OCI-LY7 (cell line): ENCODE data around the gene WLS. TPM values are rescaled to one million over a fixed set of nuclear protein-coding genes. Genes with fewer than 3 reads are reported as not detected.

Experiments used
- BruUV-seq: library from RNA; stranded (reverse); fragments of 400-500 nt; replicated peaks from 2 replicates; lab custom pipeline; 2021; lab: Mats Ljungman, UMichigan
- CTCF ChIA-PET: fragments of 300-600 bp; sonication (Branson Sonifier 250); formaldehyde crosslinking; loops from one replicate; lab custom pipeline; 2022; ENCODE audit warnings: antibody characterized with exemption; ENCODE audit not compliant: unreplicated experiment; lab: Charles Lee
- POLR2A ChIA-PET: fragments of 300-600 bp; sonication (Branson Sonifier 250); formaldehyde crosslinking; loops from one replicate; lab custom pipeline; 2022; ENCODE audit warnings: antibody characterized with exemption; lab: Charles Lee
- DNase-seq: peaks from one replicate; pipeline ENCODE4 v3.0.0-alpha.2; 2015; ENCODE audit warnings: low spot score
- H2AFZ ChIP-seq: fragments of 200-600 bp; sonication (generic), shearing (Covaris generic); 2 replicates; pipeline ENCODE4 v1.6.1; 2014; ENCODE audit warnings: mild to moderate bottlenecking, antibody characterized with exemption, low read length, moderate library complexity
- H3K27ac ChIP-seq: fragments of 200-600 bp; sonication (generic); 2 replicates; pipeline ENCODE4 v1.5.1; 2014; ENCODE audit warnings: mixed run types, low read depth, mild to moderate bottlenecking, moderate library complexity, low read length, inconsistent platforms; ENCODE audit not compliant: poor library complexity, severe bottlenecking
- H3K36me3 ChIP-seq: fragments of 200-600 bp; sonication (generic); 2 replicates; pipeline ENCODE4 v1.6.1; 2014; ENCODE audit warnings: mild to moderate bottlenecking, antibody characterized with exemption, low read length, moderate library complexity, mixed read lengths; ENCODE audit not compliant: insufficient read depth
- H3K4me1 ChIP-seq: fragments of 200-600 bp; sonication (generic); 2 replicates; pipeline ENCODE4 v1.5.1; 2014; ENCODE audit warnings: mild to moderate bottlenecking, low read length; ENCODE audit not compliant: insufficient read depth, poor library complexity, severe bottlenecking
- H3K4me2 ChIP-seq: fragments of 200-600 bp; sonication (generic); 2 replicates; pipeline ENCODE4 v1.6.1; 2014; ENCODE audit warnings: mild to moderate bottlenecking, low read length
- H3K4me3 ChIP-seq: fragments of 200-600 bp; sonication (generic); 2 replicates; pipeline ENCODE4 v1.5.1; 2014; ENCODE audit warnings: mild to moderate bottlenecking, low read depth, low read length; ENCODE audit not compliant: poor library complexity, severe bottlenecking
- H3K79me2 ChIP-seq: fragments of 200-600 bp; sonication (generic); 2 replicates; pipeline ENCODE4 v1.6.1; 2016; ENCODE audit warnings: low read depth, mild to moderate bottlenecking, low read length, moderate library complexity, mixed read lengths; ENCODE audit not compliant: insufficient read depth
- H3K9me2 ChIP-seq: fragments of 200-600 bp; sonication (generic); 2 replicates; pipeline ENCODE4 v1.6.1; 2016; ENCODE audit warnings: mild to moderate bottlenecking, low read length, mixed read lengths; ENCODE audit not compliant: insufficient read depth
- H3K9me3 ChIP-seq: fragments of 200-600 bp; sonication (generic); 2 replicates; pipeline ENCODE4 v1.6.1; 2014; ENCODE audit warnings: mild to moderate bottlenecking, mixed run types, low read length, mixed read lengths
- H4K20me1 ChIP-seq: fragments of 200-600 bp; sonication (generic); 2 replicates; pipeline ENCODE4 v1.6.1; 2014; ENCODE audit warnings: mild to moderate bottlenecking, antibody characterized with exemption, low read length, moderate library complexity, mixed read lengths; ENCODE audit not compliant: insufficient read depth
- EZH2phosphoT487 ChIP-seq: fragments of 200-600 bp; sonication (generic); IDR thresholded peaks from 2 replicates; pipeline ENCODE4 v1.6.1; 2018; ENCODE audit warnings: low read depth, borderline replicate concordance, mild to moderate bottlenecking, mixed run types, antibody characterized with exemption, low read length, moderate library complexity, mixed read lengths
- intact Hi-C: fragments of 100-400 bp; cut with micrococcal nuclease; formaldehyde crosslinking; loops from one replicate; pipeline ENCODE4 v1.10.0; 2022; ENCODE audit not compliant: unreplicated experiment
- total RNA-seq, 2 experiments: library from RNA; depleted of rRNA in 1 of 2; stranded (reverse); fragments of >200 nt in 1 of 2; shearing (Covaris generic) in 1 of 2; gene quantifications; 2 replicates each; pipeline ENCODE4 v1.2.3, GENCODE V29; 2014 to 2022
- TF ChIP-seq, protein P1 (sequence below): fragments of 200-600 bp; sonication (generic); conservative IDR thresholded peaks from 2 replicates; pipeline ENCODE4 v1.5.1; 2014; ENCODE audit warnings: mild to moderate bottlenecking, antibody characterized with exemption, low read length, moderate library complexity, mixed read lengths

Gene WLS
- total RNA-seq, 2 experiments from 2014 or later, result not detected

DNA sequence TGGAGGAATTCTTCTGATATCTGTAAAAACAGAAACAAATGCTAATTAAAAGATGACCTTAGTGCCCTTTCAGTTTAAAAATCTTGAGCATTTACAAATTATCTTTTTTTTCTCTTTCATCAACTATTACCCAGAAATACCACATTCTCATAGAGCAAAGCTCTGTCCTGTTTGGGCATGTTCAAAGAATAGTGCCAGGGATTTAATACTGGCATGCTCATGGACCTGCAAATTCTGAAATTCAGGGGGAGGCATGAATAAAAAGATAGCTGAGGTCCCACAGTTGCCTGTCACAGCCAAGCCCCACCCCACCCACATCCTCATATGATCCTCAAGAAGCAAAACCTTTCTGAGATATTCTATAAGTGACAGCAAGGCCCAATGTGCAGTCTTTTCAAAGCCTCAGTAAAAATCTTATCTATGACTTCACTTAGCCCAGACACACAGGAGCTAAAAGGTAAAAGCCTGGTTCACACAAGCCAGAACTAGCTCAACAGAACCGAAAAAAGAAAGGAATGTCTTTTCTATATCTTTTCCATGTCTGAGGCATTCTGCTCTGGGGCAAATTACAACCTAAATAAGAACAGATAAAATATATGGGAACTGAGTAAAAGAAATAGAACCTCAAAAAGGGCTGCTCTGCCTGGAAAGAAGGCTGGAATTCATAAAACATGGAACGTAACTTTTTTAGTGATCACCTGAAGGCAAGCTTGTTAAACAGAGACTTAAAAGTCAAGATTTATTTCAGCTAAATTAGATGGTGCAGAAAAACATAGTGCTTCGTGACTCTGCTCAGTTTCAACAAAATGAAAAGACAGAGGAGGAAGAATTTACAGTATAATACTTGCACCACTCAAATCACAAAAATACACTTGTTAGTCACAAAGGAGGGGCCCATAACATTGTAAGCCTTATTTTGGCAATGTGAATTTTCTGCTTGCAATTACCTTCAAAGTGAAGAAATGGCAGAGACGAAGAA is 11.0 kb downstream of the WLS start:
- CTCF ChIA-PET, result no interaction called here
- no peak for TF ChIP-seq EZH2phosphoT487
- TF ChIP-seq, protein P1, sequence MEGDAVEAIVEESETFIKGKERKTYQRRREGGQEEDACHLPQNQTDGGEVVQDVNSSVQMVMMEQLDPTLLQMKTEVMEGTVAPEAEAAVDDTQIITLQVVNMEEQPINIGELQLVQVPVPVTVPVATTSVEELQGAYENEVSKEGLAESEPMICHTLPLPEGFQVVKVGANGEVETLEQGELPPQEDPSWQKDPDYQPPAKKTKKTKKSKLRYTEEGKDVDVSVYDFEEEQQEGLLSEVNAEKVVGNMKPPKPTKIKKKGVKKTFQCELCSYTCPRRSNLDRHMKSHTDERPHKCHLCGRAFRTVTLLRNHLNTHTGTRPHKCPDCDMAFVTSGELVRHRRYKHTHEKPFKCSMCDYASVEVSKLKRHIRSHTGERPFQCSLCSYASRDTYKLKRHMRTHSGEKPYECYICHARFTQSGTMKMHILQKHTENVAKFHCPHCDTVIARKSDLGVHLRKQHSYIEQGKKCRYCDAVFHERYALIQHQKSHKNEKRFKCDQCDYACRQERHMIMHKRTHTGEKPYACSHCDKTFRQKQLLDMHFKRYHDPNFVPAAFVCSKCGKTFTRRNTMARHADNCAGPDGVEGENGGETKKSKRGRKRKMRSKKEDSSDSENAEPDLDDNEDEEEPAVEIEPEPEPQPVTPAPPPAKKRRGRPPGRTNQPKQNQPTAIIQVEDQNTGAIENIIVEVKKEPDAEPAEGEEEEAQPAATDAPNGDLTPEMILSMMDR, result no peak
- H3K79me2 ChIP-seq, result no peaks in the 10 kb centered on the region
- no peak overlapping the region for H2AFZ ChIP-seq
- no TSS peak for BruUV-seq
- H3K36me3 ChIP-seq, result no peaks in the 10 kb centered on the region
- H3K27ac ChIP-seq, result no peak overlapping the region
- DNase-seq, result no peak
- POLR2A ChIA-PET, result interaction anchor here (0.8 to 1.0 kb wide), 2 partner anchors 21 to 263 kb away, joined by 3 to 4 read pairs; no protein-coding TSS in a partner anchor
- no peaks in the 10 kb centered on the region for H3K9me3 ChIP-seq
- H3K4me2 ChIP-seq, result no peak overlapping the region
- no peaks in the 10 kb centered on the region for H3K4me1 ChIP-seq
- H3K9me2 ChIP-seq, result no peaks in the 10 kb centered on the region
- no peak overlapping the region for H3K4me3 ChIP-seq
- intact Hi-C loops, result loop anchor here (5.0 kb wide), 1 partner anchor 99 kb away; no protein-coding TSS in a partner anchor
- H4K20me1 ChIP-seq, result no peaks in the 10 kb centered on the region

DNA sequence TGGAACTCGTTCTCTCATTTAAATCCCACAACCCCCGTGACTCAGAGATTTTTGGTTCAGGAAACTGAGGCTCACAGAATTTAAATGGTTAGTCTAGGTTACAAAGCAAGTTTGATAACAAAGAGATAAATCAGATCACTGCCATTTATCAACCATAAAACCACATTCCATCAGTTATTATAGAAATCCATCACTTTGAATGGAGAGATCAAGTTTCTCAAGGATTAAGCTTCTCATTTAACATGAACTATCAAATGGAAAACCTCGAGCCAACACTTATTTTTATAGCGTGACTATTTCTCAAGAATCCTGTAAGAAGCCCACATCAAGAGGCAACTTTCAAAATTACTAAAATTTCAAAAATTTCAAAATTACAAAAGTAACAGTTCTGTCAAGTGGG is 11.9 kb downstream of the WLS start:
- Histone ChIP-seq H2AFZ (no peak overlapping the region), H3K4me2 (no peak overlapping the region), H4K20me1 (no peaks in the 10 kb centered on the region), H3K4me1 (no peaks in the 10 kb centered on the region), H3K9me2 (no peaks in the 10 kb centered on the region), H3K79me2 (no peaks in the 10 kb centered on the region), H3K27ac (no peak overlapping the region), H3K36me3 (no peaks in the 10 kb centered on the region), H3K4me3 (no peak overlapping the region), H3K9me3 (no peaks in the 10 kb centered on the region)
- intact Hi-C loops, result loop anchor here (5.0 kb wide), 1 partner anchor 98 kb away; no protein-coding TSS in a partner anchor
- TF ChIP-seq, protein P1, result no peak
- no peak for TF ChIP-seq EZH2phosphoT487
- BruUV-seq, result no TSS peak
- ChIA-PET CTCF (no interaction called here), POLR2A (interaction anchor here (1.0 kb wide), 1 partner anchor 20 kb away, joined by 4 read pairs; no protein-coding TSS in a partner anchor)
- no peak for DNase-seq
